K562 (cell line): ENCODE data around the gene BRF1. TPM values are rescaled to one million over a fixed set of nuclear protein-coding genes. Genes with fewer than 3 reads are reported as not detected.

ENCODE experiments used
- ATAC-seq: fragments of 200-7000 bp; cut with Tn5 transposase; 3 replicates; pipeline ENCODE4 v1.9.1; 2020; ENCODE audit warnings: moderate library complexity
- BruUV-seq: library from RNA; stranded (reverse); fragments of 400-500 nt; replicated peaks from 2 replicates; lab custom pipeline; 2021; lab: Mats Ljungman, UMichigan
- CTCF ChIA-PET: fragments of 300-600 bp; formaldehyde crosslinking; extraction: SDS; loops from one replicate; lab custom pipeline; 2021; ENCODE audit warnings: low intra/inter-chr PET ratio; lab: Yijun Ruan, JAX
- POLR2A ChIA-PET: fragments of 300-600, 350-650 bp; sonication (Branson Sonifier 250); formaldehyde crosslinking; extraction: SDS; loops from one replicate; lab custom pipeline; 2021; ENCODE audit warnings: antibody characterized with exemption, inconsistent platforms; lab: Yijun Ruan, JAX
- DNase-seq, 4 experiments: peaks; one replicate each; pipeline versions ENCODE4 v3.0.0 to v3.0.0-alpha.2; 2011 to 2018; ENCODE audit warnings: low spot score in 3 of 4, mixed read lengths in 3 of 4; ENCODE audit errors: extremely low read depth in 1 of 4
- FAIRE-seq: peaks from 2 replicates; lab custom pipeline; 2011; peaks lifted over from hg19 to GRCh38; lab: Jason Lieb, UNC
- H2AFZ ChIP-seq: 2 replicates; pipeline ENCODE4 v1.6.0; 2011; ENCODE audit warnings: low read depth, low read length, control low read depth, inconsistent platforms
- H3K27ac ChIP-seq: fragments of 200-600 bp; 3 replicates; pipeline ENCODE4 v1.8.0; 2011; ENCODE audit warnings: low read depth, mild to moderate bottlenecking, control low read depth, inconsistent platforms, low read length, moderate library complexity, mixed read lengths; ENCODE audit errors: extremely low read depth
- H3K27me3 ChIP-seq, 2 experiments: fragments of 300-600 bp in 1 of 2; 2 replicates in 1 of 2; 3 replicates in 1 of 2; pipeline versions ENCODE4 v1.6.0 to v1.8.0; 2011; ENCODE audit warnings: inconsistent platforms in 2 of 2, low read length in 2 of 2, mild to moderate bottlenecking in 1 of 2, mixed read lengths in 1 of 2, moderate library complexity in 1 of 2; ENCODE audit not compliant: control insufficient read depth in 2 of 2, insufficient read depth in 2 of 2
- H3K36me3 ChIP-seq: fragments of 300-600 bp; 3 replicates; pipeline ENCODE4 v1.8.0; 2011; ENCODE audit warnings: mild to moderate bottlenecking, low read length, inconsistent platforms; ENCODE audit not compliant: control insufficient read depth, insufficient read depth
- H3K4me1 ChIP-seq, 2 experiments: fragments of 200-600 bp in 1 of 2; replicated peaks in 1 of 2; 2 replicates in 1 of 2; 3 replicates in 1 of 2; pipeline versions ENCODE4 v1.5.1 to v1.8.0; 2011; ENCODE audit warnings: inconsistent platforms in 2 of 2, low read length in 2 of 2, mild to moderate bottlenecking in 1 of 2, mixed read lengths in 1 of 2, moderate library complexity in 1 of 2; ENCODE audit not compliant: control insufficient read depth in 2 of 2, insufficient read depth in 2 of 2
- H3K4me2 ChIP-seq: 2 replicates; pipeline ENCODE4 v1.6.1; 2011; ENCODE audit warnings: low read length, control low read depth, inconsistent platforms, mixed read lengths; ENCODE audit not compliant: insufficient read depth
- H3K4me3 ChIP-seq: fragments of 200-600 bp; sonication (generic), shearing (Covaris generic); 2 replicates; pipeline ENCODE4 v1.5.1; 2016; ENCODE audit warnings: control low read depth, inconsistent platforms
- H3K79me2 ChIP-seq: fragments of 200-600 bp; 3 replicates; pipeline ENCODE4 v1.8.0; 2011; ENCODE audit warnings: low read length, inconsistent platforms; ENCODE audit not compliant: control insufficient read depth, insufficient read depth
- H3K9ac ChIP-seq, 2 experiments: 2 replicates each; pipeline versions ENCODE4 v1.6.0 to v1.6.1; 2011; ENCODE audit warnings: low read depth in 2 of 2, low read length in 2 of 2, control low read depth in 1 of 2, inconsistent platforms in 1 of 2, mild to moderate bottlenecking in 1 of 2, mixed read lengths in 1 of 2; ENCODE audit not compliant: insufficient read depth in 1 of 2
- H3K9me1 ChIP-seq: one replicate; pipeline ENCODE4 v1.6.0; 2011; ENCODE audit warnings: inconsistent platforms, mild to moderate bottlenecking, low read length, moderate library complexity; ENCODE audit not compliant: control insufficient read depth, insufficient read depth
- H3K9me3 ChIP-seq: replicated peaks from 2 replicates; pipeline ENCODE4 v1.5.1; 2011; ENCODE audit warnings: low read depth, low read length, inconsistent platforms; ENCODE audit not compliant: control insufficient read depth, insufficient read depth
- H4K20me1 ChIP-seq: replicated peaks from 2 replicates; pipeline ENCODE4 v1.6.1; 2011; ENCODE audit warnings: low read length, inconsistent platforms, mixed read lengths; ENCODE audit not compliant: control insufficient read depth, insufficient read depth
- ASH1L ChIP-seq: fragments of 450-650 bp; IDR thresholded peaks from 2 replicates; pipeline ENCODE4 v1.6.1; 2018; ENCODE audit warnings: borderline replicate concordance, mild to moderate bottlenecking, low read depth; ENCODE audit not compliant: partially characterized antibody
- BHLHE40 ChIP-seq: IDR thresholded peaks from 2 replicates; pipeline ENCODE4 v1.6.1; 2011; ENCODE audit warnings: low read length, improper control_type of control experiment
- ESRRA ChIP-seq: fragments of 450-650 bp; IDR thresholded peaks from 2 replicates; pipeline ENCODE4 v1.6.1; 2014; ENCODE audit warnings: low read depth, mild to moderate bottlenecking, moderate library complexity, borderline replicate concordance
- FOXA1 ChIP-seq: fragments of 450-650 bp; IDR thresholded peaks from 2 replicates; pipeline ENCODE4 v1.6.1; 2016; ENCODE audit warnings: mild to moderate bottlenecking, borderline replicate concordance
- GTF2E2 ChIP-seq: fragments of 200-800 bp; sonication (Bioruptor generic); IDR thresholded peaks from 2 replicates; pipeline ENCODE4 v1.6.1; 2016; ENCODE audit warnings: missing genetic modification characterization, missing compliant biosample characterization
- KAT8 ChIP-seq: fragments of 450-650 bp; IDR thresholded peaks from 2 replicates; pipeline ENCODE4 v1.6.1; 2016; ENCODE audit warnings: low read depth, mild to moderate bottlenecking
- MNT ChIP-seq, 2 experiments: fragments of 450-650 bp; conservative IDR thresholded peaks; 2 replicates each; pipeline ENCODE4 v1.6.1; 2017; ENCODE audit warnings: mild to moderate bottlenecking in 2 of 2, moderate library complexity in 2 of 2
- POLR2B ChIP-seq: fragments of 450-650 bp; IDR thresholded peaks from 2 replicates; pipeline ENCODE4 v1.6.1; 2018; ENCODE audit warnings: low read depth; ENCODE audit not compliant: partially characterized antibody
- RNF219 ChIP-seq: fragments of 250-450 bp; sonication (Bioruptor Pico); IDR thresholded peaks from 2 replicates; pipeline ENCODE4 v1.5.0; 2022; ENCODE audit warnings: mild to moderate bottlenecking
- SMAD4 ChIP-seq: fragments of 250-450 bp; sonication (Bioruptor Pico); conservative IDR thresholded peaks from 2 replicates; pipeline ENCODE4 v1.8.0; 2021; ENCODE audit warnings: inconsistent platforms, mild to moderate bottlenecking, moderate library complexity
- SREBF1 ChIP-seq: fragments of 150-350 bp; IDR thresholded peaks from 2 replicates; pipeline ENCODE4 v1.6.1; 2014; ENCODE audit warnings: antibody characterized with exemption, low read depth, low read length, borderline replicate concordance
- STAT5B ChIP-seq: fragments of 250-450 bp; sonication (Bioruptor Pico); IDR thresholded peaks from 2 replicates; pipeline ENCODE4 v1.8.0; 2021; ENCODE audit warnings: mild to moderate bottlenecking, inconsistent platforms
- ZBTB1 ChIP-seq: sonication (generic); formaldehyde crosslinking; IDR thresholded peaks from 2 replicates; pipeline ENCODE4 v1.8.1; 2023; ENCODE audit warnings: missing genetic modification reagents, low read depth, mild to moderate bottlenecking, borderline replicate concordance
- ZC3H8 ChIP-seq: fragments of 450-650 bp; IDR thresholded peaks from 2 replicates; pipeline ENCODE4 v1.6.1; 2017
- ZNF12 ChIP-seq: sonication (generic); formaldehyde crosslinking; IDR thresholded peaks from 2 replicates; pipeline ENCODE4 v1.4.0; 2020; ENCODE audit warnings: mild to moderate bottlenecking, missing genetic modification reagents
- ZNF174 ChIP-seq: fragments of 250-450 bp; sonication (Bioruptor Pico); IDR thresholded peaks from 2 replicates; pipeline ENCODE4 v1.4.0; 2020; ENCODE audit warnings: mild to moderate bottlenecking
- ZNF354B ChIP-seq: fragments of 250-450 bp; sonication (Bioruptor Pico); IDR thresholded peaks from 2 replicates; pipeline ENCODE4 v1.4.0; 2020
- ZNF431 ChIP-seq: sonication (generic); formaldehyde crosslinking; IDR thresholded peaks from 2 replicates; pipeline ENCODE4 v1.8.0; 2022; ENCODE audit warnings: mild to moderate bottlenecking, missing genetic modification reagents
- ZNF76 ChIP-seq: fragments of 250-450 bp; sonication (Bioruptor Pico); IDR thresholded peaks from 2 replicates; pipeline ENCODE4 v1.4.0; 2020; ENCODE audit warnings: mild to moderate bottlenecking, moderate library complexity, borderline replicate concordance
- WGBS: fragments of 100-300 bp; shearing (Covaris generic); methylation state at CpG from one replicate; pipeline ENCODE4 v1.1.6; 2016; ENCODE audit warnings: low coverage, mixed read lengths; ENCODE audit not compliant: insufficient coverage; ENCODE audit errors: missing lambda C conversion rate; 5-methylcytosine and 5-hydroxymethylcytosine counted together
- in situ Hi-C: fragments of 300-500 bp; cut with MboI; formaldehyde crosslinking; loops from 4 replicates; pipeline ENCODE4 v1.15.0; 2018; ENCODE audit warnings: inconsistent platforms, mixed read lengths
- intact Hi-C: fragments of 100-400 bp; cut with micrococcal nuclease; formaldehyde crosslinking; loops from 2 replicates; pipeline ENCODE4 v1.14.2; 2022
- polyA plus RNA-seq, 8 experiments: library from polyadenylated mRNA; depleted of rRNA in 4 of 8; stranded (reverse) in 5 of 8; unstranded in 3 of 8; fragments of >200 nt; fragmentation: Nextera tagmentation in 2 of 8; fragmentation: Illumina TruSeq in 1 of 8; extraction: Ambion mirVana in 2 of 8; extraction: Trizol in 1 of 8; gene quantifications; 2 replicates each; pipeline versions ENCODE4 v1.2.1 to v1.2.3, GENCODE V29; 2011 to 2014; ENCODE audit warnings: inconsistent platforms in 1 of 8, missing spikeins in 1 of 8
- total RNA-seq, 7 experiments: library from RNA; depleted of rRNA in 6 of 7; stranded (reverse); fragments of >200 nt in 6 of 7; fragmentation: Illumina TruSeq in 2 of 7; extraction: Trizol in 2 of 7; gene quantifications; 2 replicates each; pipeline versions ENCODE4 v1.2.1 to v1.2.3, GENCODE V29; 2011 to 2021; ENCODE audit warnings: low replicate concordance in 1 of 7

Gene BRF1
- total and polyA plus RNA-seq, 9 of the 15 experiments (the other 6 are each of a cell fraction or from before 2014, with no cell fraction given) = 0.14 to 24.6 (median 8.2) TPM

- CTCF ChIA-PET = no interaction called here
- intact Hi-C loops = no loop called here
- H3K9me1 ChIP-seq = no peaks in the 10 kb centered on the region
- H3K4me2 ChIP-seq = no peak overlapping the region
- no peak overlapping the region for H3K27ac ChIP-seq
- H2AFZ ChIP-seq = no peak overlapping the region
- DNase-seq = no peak
- no peaks in the 10 kb centered on the region for H3K27me3 ChIP-seq
- H3K79me2 ChIP-seq = no peaks in the 10 kb centered on the region; the same call in 2 of the 3 replicates
- no peak overlapping the region for H3K4me3 ChIP-seq
- no peaks in the 10 kb centered on the region for H3K36me3 ChIP-seq
- H3K9me3 ChIP-seq = no peaks in the 10 kb centered on the region
- H3K4me1 ChIP-seq = peaks cover 0 to 12% of the 10 kb centered on the region in 2 experiments; a peak in 2 of 5 replicates
- no peaks in the 10 kb centered on the region for H4K20me1 ChIP-seq
- ATAC-seq = no peak
- in situ Hi-C loops = no loop called here
- no peak for FAIRE-seq
- no peak overlapping the region for H3K9ac ChIP-seq
- WGBS = 76% methylated on average over 5 of the region's 12 CpGs
- no TSS peak for BruUV-seq
- TF ChIP-seq STAT5B (CRISPR knock-in tag) (no peak), SMAD4 (CRISPR knock-in tag) (no peak), ZNF12 (CRISPR knock-in tag) (no peak), GTF2E2 (tag) (no peak), FOXA1 (no peak), POLR2B (no peak), ZNF174 (CRISPR knock-in tag) (no peak), ESRRA (no peak), ASH1L (no peak), ZNF431 (CRISPR knock-in tag) (no peak), ZC3H8 (no peak), MNT (conservative IDR thresholded peaks at IDR 0.05) (no peak), RNF219 (CRISPR knock-in tag) (no peak), ZNF354B (no peak), SREBF1 (no peak), BHLHE40 (no peak), KAT8 (no peak), ZNF76 (CRISPR knock-in tag) (no peak), ZBTB1 (CRISPR knock-in tag) (no peak)
- TF ChIP-seq, all 486 proteins: peak for 0
- POLR2A ChIA-PET = no interaction called here
Observed at GRCh38 chr14:105273062-105273461, 27.7 kb downstream of the BRF1 start.
